Kidney capillary endothelial cell (primary cell): ENCODE measurements around the gene BCAS3.
"Not testable (repeated sequence)": the region's sequence is repeated elsewhere in the genome, so short reads cannot be mapped to it uniquely, and the experiment has no call there.

Source experiments
- DNase-seq: peaks from one replicate; pipeline ENCODE4 v3.0.0-alpha.2; 2018; ENCODE audit warnings: low spot score

BCAS3 gene

GRCh38 chr17:60886731-60887613 lies 209.3 kb downstream of the BCAS3 start:
- not testable (repeated sequence) for DNase-seq

DNA sequence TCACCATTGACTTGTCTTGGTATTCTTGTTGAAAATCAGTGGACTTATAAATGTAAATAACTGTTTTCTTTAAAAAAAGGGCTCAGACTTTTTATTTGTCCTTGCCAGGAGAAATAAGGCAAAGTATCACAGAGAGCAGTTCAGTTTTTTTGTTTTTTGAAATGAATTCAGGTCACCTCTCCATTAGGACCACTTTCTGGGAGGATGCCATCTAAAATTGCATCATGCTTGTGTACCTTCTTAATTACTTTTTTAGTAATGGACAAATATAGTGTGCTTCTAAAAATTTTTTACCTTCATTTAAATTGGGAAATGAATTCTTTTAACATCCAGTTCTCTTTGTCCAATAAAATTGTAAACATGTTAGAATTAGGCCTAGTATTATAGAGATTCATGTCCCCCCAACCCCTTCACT lies 210.0 kb downstream of the BCAS3 start:
- DNase-seq, result no peak

- DNase-seq, result no peak
Measured at GRCh38 chr17:60888812-60889709, 211.4 kb downstream of the BCAS3 start.

- no peak for DNase-seq
Measured at GRCh38 chr17:60891149-60891548, 213.5 kb downstream of the BCAS3 start.

DNA sequence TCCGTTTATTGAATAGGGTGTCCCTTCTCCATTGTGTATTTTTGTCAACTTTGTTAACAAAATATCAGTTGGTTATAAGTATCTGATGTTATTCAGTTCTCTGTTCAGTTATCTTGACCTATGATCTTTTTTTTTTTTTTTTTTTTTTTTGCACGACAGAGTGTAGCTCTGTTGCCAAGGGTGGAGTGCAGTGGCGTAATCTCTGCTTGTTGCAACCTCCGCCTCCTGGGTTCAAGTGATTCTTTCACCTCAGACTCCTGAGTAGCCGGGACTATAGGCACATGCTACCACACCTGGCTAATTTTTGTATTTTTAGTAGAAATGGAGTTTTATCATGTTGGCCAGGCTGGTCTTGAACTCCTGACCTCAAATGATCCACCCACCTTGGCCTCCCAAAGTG lies 215.8 kb downstream of the BCAS3 start:
- no peak for DNase-seq

GRCh38 chr17:60896996-60897395 lies 219.3 kb downstream of the BCAS3 start:
- no peak for DNase-seq

- no peak for DNase-seq
Measured at GRCh38 chr17:60899115-60899514, 221.5 kb downstream of the BCAS3 start.

DNA sequence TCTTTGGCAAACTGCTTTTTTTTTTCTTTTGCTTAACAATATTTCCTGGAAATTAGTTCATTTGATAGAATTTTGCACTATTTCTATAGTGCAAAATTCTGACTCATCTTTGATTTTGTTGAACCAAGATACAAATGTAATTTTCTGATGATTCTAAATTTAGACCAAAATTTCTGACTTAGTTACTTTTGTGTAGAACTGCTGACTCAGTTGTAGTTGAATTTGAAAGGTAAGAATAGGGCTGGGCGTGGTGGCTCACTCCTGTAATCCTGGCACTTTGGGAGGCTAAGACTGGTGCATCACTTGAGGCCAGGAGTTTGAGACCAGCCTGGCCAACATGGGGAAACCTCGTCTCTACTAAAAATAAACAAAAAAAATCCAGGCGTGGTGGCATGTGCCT lies 223.0 kb downstream of the BCAS3 start:
- no peak for DNase-seq

DNA sequence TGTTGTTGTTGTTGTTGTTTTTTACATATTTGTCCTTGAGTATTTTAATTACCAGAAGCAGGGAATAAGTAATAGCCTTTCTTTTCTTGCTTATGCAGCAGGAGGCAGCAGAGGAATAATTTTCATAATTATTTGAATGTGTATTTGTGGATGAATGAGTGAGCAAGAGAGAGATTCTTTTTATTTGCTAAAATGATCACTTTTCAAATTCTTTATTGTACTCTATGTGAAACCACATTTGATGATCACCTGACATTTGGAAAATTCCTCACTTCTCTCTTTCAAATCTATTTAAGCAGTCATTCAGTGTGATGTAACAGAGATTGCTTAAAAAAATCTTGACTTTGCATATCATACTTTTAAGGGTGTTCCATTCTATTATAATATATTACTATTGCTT lies 223.6 kb downstream of the BCAS3 start:
- no peak for DNase-seq

- no peak for DNase-seq
Measured at GRCh38 chr17:60901806-60902205, 224.2 kb downstream of the BCAS3 start.

- DNase-seq, result no peak
Measured at GRCh38 chr17:60902399-60902798, 224.7 kb downstream of the BCAS3 start.

GRCh38 chr17:60904582-60904981 lies 226.9 kb downstream of the BCAS3 start:
- DNase-seq, result no peak

- no peak for DNase-seq
Measured at GRCh38 chr17:60905709-60906108, 228.1 kb downstream of the BCAS3 start.

DNA sequence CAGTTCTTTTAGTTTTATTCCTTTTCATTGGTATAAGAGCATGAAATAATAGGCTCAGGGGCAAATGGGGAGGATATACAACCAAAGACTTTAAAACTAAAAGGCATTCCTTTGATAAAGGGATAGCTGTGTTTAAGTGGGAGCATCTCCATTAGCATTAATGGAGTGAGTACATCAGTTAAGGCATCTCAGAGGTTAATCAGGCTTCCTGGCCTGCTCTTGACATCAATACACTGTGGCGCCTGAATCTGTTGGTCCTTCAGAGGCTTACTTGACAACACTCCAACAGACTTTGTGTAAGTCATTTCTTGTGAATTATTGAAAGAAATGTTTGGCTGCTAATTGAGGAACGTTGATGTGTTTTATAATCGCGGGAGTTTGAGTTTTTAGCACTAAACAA lies 230.7 kb downstream of the BCAS3 start:
- DNase-seq, result no peak

- no peak for DNase-seq
Measured at GRCh38 chr17:60909405-60909804, 231.8 kb downstream of the BCAS3 start.

DNA sequence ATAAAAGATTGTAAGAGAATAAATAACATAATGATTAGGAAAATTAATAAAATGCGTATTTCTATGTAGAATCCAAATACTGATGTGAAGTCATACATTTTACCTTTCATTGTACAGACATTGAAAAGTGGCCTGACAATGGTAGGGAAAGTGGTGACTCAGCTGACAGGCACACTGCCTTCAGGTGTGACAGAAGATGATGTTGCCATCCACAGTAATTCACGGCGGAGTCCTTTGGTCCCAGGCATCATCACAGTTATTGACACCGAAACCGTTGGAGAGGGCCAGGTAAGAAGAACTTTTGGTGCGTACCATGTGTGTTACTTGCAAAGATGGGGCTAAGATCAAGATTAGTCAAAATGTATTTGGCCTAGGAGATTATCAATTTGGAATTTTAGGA lies 232.8 kb downstream of the BCAS3 start:
- no peak for DNase-seq

DNA sequence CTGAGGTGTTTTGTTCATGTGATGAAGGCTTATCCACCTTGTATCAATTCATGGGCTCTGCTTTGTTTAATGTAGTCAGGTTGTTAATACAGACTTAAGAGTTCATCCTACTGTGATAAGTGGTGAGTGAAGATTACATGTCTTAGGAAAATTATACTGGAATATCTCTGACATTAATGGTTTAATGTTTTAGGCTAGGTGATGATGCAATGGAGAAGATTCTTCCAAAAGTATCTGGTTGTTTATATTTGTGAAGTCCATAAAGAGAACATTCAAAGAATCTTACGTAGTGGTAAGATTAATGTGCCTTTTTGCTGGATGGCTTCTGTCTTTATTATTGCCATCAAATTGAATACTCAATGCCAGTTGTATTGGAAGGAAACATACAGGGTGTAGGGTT lies 236.4 kb downstream of the BCAS3 start:
- no peak for DNase-seq

DNA sequence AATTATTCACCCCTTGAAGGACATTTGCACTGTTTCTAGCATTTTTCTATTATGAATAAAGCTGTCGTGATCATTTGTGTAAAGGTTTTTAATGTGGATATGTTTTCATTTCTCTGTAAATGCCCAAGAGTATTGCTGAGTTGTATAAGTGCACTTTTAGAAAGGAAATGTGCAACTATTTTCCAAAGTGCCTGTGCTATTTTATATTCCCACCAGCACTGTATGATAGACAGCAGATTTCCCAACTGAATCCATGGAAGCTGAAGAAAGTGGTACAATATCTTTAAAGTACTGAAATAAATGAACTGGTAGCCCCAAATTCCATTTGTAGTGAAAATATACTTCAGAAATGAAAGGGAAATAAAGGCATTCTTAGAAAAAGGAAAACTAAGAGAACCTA lies 238.4 kb downstream of the BCAS3 start:
- no peak for DNase-seq

- no peak for DNase-seq
Measured at GRCh38 chr17:60920107-60920506, 242.5 kb downstream of the BCAS3 start.

- no peak for DNase-seq
Measured at GRCh38 chr17:60923000-60923399, 245.3 kb downstream of the BCAS3 start.

DNA sequence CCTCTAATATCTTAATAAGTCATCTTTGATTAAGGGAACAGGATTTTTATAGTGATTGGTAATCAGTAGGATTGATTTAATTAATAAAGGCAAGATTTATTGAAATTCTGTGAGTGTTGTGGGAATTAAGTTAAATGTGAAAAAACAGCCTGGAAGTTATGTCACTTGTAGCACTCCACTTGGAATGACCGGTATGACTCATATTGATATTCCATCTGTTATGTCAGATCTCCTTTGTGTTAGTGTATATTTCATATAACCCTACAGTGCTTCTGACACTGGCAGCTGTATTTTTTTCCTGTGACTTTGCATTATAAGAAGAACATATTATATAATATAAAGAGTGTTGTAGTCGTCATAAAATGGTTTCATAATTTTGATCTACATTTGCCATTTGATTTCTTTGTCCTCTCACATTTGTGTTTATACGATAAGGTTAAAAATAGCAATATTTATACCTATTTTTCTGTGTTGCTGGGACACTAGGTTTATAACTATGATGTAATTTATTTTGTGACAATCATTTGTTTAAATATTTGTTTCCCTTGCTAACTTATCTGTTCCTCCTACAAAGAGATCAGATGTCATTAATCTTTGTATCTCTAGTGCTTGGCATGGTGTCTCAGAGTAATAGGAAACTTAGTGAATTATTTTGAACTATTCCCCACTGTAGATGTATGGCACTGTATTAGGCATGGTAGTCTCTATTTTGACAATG lies 249.0 kb downstream of the BCAS3 start:
- no peak for DNase-seq

DNA sequence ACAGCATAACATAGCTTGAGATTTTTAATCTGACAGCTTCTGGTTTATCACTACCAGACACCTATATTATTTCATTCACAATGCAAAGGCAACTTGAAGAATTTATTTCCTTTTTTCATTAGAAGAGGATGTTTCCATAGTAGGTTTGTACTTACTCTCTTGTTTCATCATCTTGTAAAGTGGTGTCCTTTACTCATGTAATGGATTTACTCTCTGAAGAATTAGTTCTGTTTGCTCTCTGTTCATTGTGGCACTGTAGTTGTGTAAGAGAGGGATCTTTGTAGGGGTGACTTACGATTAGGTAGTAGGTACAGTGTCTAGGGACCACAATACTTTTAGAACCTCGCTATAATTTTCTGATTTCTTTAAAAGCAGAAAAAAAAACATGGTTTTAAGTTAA lies 256.1 kb downstream of the BCAS3 start:
- no peak for DNase-seq
